Stimulated activated naive CD8-positive, alpha-beta T cell treated with anti-CD3 and anti-CD28 coated beads, Interleukin-15, amount 100 ng/mL, for 72 hours (primary cell): ENCODE results near the gene BBS1.

Experiments used
- ATAC-seq: fragments of 150-1000 bp; cut with Tn5 transposase; 2 replicates; pipeline ENCODE4 v1.10.0; 2021; ENCODE audit warnings: mild to moderate bottlenecking, moderate library complexity
- DNase-seq, 2 donors: peaks; one replicate each; pipeline ENCODE4 v3.0.0; 2021 to 2022
- H3K27ac Mint-ChIP-seq, 2 donors: one replicate each; pipeline ENCODE4 v1.8.0; 2022; ENCODE audit warnings: mild to moderate bottlenecking in 2 of 2, mixed read lengths in 2 of 2, moderate library complexity in 2 of 2
- H3K27me3 Mint-ChIP-seq: one replicate; pipeline ENCODE4 v1.8.0; 2022; ENCODE audit warnings: mixed read lengths
- H3K4me1 Mint-ChIP-seq: one replicate; pipeline ENCODE4 v1.8.0; 2022; ENCODE audit warnings: mild to moderate bottlenecking, mixed read lengths
- H3K4me3 Mint-ChIP-seq, 2 donors: one replicate each; pipeline ENCODE4 v1.8.0; 2022; ENCODE audit warnings: mild to moderate bottlenecking in 2 of 2, mixed read lengths in 2 of 2, moderate library complexity in 1 of 2
- H3K9me3 Mint-ChIP-seq, 2 donors: one replicate each; pipeline ENCODE4 v1.8.0; 2022; ENCODE audit warnings: mixed read lengths in 2 of 2

BBS1 gene

GRCh38 chr11:66473608-66474515 lies 36.6 kb upstream of the BBS1 start:
- H3K4me3 Mint-ChIP-seq: no peak overlapping the region
- DNase-seq: no peak
- no peak for ATAC-seq
- peaks cover 28% of the 10 kb centered on the region for H3K4me1 Mint-ChIP-seq
- no peaks in the 10 kb centered on the region for H3K9me3 Mint-ChIP-seq
- peak overlapping the region in 1 of 2 donors; percentile 48 for H3K27ac Mint-ChIP-seq
- H3K27me3 Mint-ChIP-seq: no peaks in the 10 kb centered on the region

- H3K27me3 Mint-ChIP-seq: no peaks in the 10 kb centered on the region
- H3K27ac Mint-ChIP-seq: no peak overlapping the region
- peaks cover 31% of the 10 kb centered on the region for H3K4me1 Mint-ChIP-seq
- no peaks in the 10 kb centered on the region for H3K9me3 Mint-ChIP-seq
- no peak for ATAC-seq
- DNase-seq: no peak
- H3K4me3 Mint-ChIP-seq: no peak overlapping the region
Measured at GRCh38 chr11:66475349-66476172, 34.9 kb upstream of the BBS1 start.

DNA sequence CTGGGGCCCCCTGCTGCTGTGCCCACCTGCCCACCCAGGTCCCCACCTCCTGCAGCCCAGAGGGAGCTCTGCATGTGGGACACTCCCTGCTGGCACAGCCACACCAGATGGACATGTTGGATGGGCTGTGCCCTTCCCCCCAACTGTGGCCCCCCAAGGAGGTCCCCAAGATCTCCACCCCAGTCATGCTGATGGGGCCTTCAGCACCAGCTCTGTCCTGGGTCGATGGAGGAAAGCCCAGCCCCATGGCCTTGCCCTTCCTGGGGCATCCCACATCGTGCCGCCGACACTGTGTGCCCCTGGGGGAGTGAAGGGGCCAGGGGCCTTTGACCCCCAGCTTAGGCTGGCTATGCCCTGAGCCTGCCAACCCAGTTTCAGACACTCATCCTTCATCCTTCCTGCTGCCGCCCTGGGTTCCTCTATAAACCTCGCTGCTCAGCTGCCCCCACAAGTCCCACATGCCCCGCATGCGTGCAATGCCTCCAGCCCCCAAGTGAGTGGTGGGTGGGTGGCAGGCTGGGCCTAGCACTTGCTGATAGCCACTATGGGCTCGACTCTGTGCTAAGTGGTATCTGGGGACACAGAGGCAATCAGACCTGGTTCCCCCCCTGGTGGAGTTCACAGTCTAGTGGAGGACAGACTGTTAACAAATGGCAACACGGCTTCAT lies 34.1 kb upstream of the BBS1 start:
- peaks cover 34% of the 10 kb centered on the region for H3K4me1 Mint-ChIP-seq
- no peaks in the 10 kb centered on the region for H3K27me3 Mint-ChIP-seq
- H3K27ac Mint-ChIP-seq: peak overlapping the region in 1 of 2 donors; percentile 28
- ATAC-seq (no peak), DNase-seq (no peak)
- H3K9me3 Mint-ChIP-seq: no peaks in the 10 kb centered on the region
- H3K4me3 Mint-ChIP-seq: no peak overlapping the region

DNA sequence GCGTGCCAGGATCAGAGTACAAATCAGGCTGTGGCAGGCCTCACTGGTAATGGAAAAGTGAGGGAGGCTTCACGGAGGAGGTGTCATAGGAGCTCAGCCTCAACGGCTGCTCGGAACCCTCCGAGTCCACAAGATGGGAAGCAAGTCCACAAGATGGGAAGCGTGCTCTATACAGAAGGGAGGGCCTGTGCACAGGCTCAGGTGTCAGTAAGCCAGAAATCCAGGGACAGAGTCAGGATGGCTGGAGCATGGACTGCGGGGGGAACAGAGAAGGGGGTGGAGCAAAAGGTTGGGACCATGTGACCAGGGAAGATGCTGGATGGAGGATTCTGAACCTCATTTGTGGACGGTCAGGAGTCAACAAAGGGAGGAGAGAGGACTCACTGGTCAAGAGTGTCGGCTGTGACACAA lies 33.6 kb upstream of the BBS1 start:
- DNase-seq: no peak
- no peaks in the 10 kb centered on the region for H3K27me3 Mint-ChIP-seq
- peak overlapping the region in 1 of 2 donors; percentile 28 for H3K27ac Mint-ChIP-seq
- no peak overlapping the region for H3K4me3 Mint-ChIP-seq
- ATAC-seq: no peak
- H3K9me3 Mint-ChIP-seq: no peaks in the 10 kb centered on the region
- H3K4me1 Mint-ChIP-seq: peaks cover 35% of the 10 kb centered on the region

GRCh38 chr11:66477263-66478201 lies 32.9 kb upstream of the BBS1 start:
- DNase-seq (no peak), ATAC-seq (no peak)
- no peaks in the 10 kb centered on the region for H3K9me3 Mint-ChIP-seq
- peaks cover 41% of the 10 kb centered on the region for H3K4me1 Mint-ChIP-seq
- H3K27me3 Mint-ChIP-seq: no peaks in the 10 kb centered on the region
- H3K4me3 Mint-ChIP-seq: peak overlapping the region in 1 of 2 donors; percentile 0
- H3K27ac Mint-ChIP-seq: peak overlapping the region in 1 of 2 donors; percentile 80

- DNase-seq (peak; percentile 40 to 41), ATAC-seq (no peak)
- Mint-ChIP-seq H3K27ac (peak overlapping the region; percentile 89 to 95), H3K4me1 (peaks cover 41% of the 10 kb centered on the region), H3K9me3 (no peaks in the 10 kb centered on the region), H3K27me3 (no peaks in the 10 kb centered on the region), H3K4me3 (peak overlapping the region; percentile 89 to 94)
Measured at GRCh38 chr11:66478729-66479393, 31.6 kb upstream of the BBS1 start.

GRCh38 chr11:66479394-66480116 lies 30.9 kb upstream of the BBS1 start:
- H3K27ac Mint-ChIP-seq: peak overlapping the region; percentile 89 to 95
- ATAC-seq: peak; percentile 1
- peak overlapping the region; percentile 89 to 94 for H3K4me3 Mint-ChIP-seq
- H3K9me3 Mint-ChIP-seq: no peaks in the 10 kb centered on the region
- H3K27me3 Mint-ChIP-seq: no peaks in the 10 kb centered on the region
- H3K4me1 Mint-ChIP-seq: peaks cover 44% of the 10 kb centered on the region
- DNase-seq: peak; percentile 12 to 24

DNA sequence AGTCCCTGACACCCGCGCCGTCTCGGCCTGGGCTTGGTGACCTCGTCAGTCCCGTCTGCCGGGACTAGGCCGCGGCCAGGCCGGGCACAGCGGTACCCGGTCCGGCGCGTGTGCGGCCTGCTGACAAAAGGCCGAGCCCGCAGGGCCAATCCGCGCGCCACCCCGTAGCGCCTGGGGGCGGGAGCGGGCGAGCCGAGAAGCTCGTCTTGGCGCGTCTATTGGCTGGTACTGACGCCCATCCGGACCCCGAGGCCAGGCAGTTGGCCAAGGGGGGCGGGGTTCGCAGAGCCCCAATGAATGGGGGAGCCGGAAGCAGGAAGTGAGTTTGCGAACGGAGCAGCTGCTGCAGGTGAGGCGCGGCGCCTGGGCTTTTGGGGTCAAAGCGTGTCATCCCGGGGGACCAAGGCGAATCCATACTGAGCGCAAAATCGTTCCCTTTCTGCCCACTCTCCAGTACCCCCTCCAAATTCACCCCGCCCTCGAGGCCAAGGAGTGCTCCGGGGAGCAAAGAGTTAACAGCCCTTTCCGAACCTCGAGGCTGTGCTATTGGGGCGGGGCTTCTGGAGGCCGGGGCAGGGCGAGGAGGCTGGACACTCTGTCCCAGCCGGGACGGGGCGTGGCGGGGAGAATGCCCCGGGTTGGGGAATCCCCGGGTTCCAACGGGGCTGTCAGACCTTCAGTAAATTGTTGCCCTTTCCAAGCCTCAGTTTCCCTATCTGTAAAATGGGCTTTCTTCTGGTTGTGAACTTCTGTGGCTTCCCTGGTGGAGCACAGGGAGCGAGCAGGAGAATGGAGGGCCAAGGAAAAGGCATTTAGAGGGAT lies 30.1 kb upstream of the BBS1 start, which contains the start of gene DPP3:
DPP3 (plus strand) TSS at position 318 of the 822 bp plus-strand sequence. CDS start 1,767 bp downstream, outside the sequence.
- ATAC-seq: peak; percentile 98
- no peaks in the 10 kb centered on the region for H3K27me3 Mint-ChIP-seq
- peak within 1 kb of the TSS; percentile 92 to 95 for H3K27ac Mint-ChIP-seq
- peaks cover 49% of the 10 kb centered on the region for H3K4me1 Mint-ChIP-seq
- H3K9me3 Mint-ChIP-seq: no peaks in the 10 kb centered on the region
- peak; percentile 96 to 98 for DNase-seq
- peak within 1 kb of the TSS; percentile 89 to 94 for H3K4me3 Mint-ChIP-seq

- H3K4me3 Mint-ChIP-seq: no peak overlapping the region
- ATAC-seq (no peak), DNase-seq (no peak)
- H3K27me3 Mint-ChIP-seq: no peaks in the 10 kb centered on the region
- peak overlapping the region in 1 of 2 donors; percentile 13 for H3K27ac Mint-ChIP-seq
- no peaks in the 10 kb centered on the region for H3K9me3 Mint-ChIP-seq
- H3K4me1 Mint-ChIP-seq: peaks cover 24% of the 10 kb centered on the region
Measured at GRCh38 chr11:66484806-66485380, 25.5 kb upstream of the BBS1 start.

DNA sequence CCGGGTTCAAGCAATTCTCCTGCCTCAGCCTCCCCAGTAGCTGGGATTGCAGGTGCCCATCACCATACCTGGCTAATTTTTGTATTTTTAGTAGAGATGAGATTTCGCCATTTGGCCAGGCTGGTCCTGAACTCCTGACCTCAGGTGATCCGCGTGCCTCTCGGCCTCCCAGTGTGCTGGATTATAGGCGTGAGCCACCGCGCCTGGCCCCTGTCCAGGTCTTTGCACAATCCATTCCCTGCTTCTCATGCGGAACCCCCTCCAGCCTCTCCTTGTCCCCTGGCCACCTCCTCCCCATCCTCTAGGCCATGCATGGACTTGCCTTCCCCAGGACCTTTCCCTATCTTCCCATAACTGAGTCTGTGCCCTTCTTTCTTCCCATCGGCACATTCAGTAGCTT lies 21.5 kb upstream of the BBS1 start:
- ATAC-seq (no peak), DNase-seq (no peak)
- Mint-ChIP-seq H3K9me3 (no peaks in the 10 kb centered on the region), H3K4me1 (peaks cover 13% of the 10 kb centered on the region), H3K27me3 (no peaks in the 10 kb centered on the region), H3K4me3 (no peak overlapping the region), H3K27ac (peak overlapping the region in 1 of 2 donors; percentile 83)

- DNase-seq (no peak), ATAC-seq (no peak)
- H3K9me3 Mint-ChIP-seq: no peaks in the 10 kb centered on the region
- H3K27me3 Mint-ChIP-seq: no peaks in the 10 kb centered on the region
- H3K4me1 Mint-ChIP-seq: peaks cover 10% of the 10 kb centered on the region
- no peak overlapping the region for H3K4me3 Mint-ChIP-seq
- H3K27ac Mint-ChIP-seq: no peak overlapping the region
Measured at GRCh38 chr11:66489636-66490035, 20.8 kb upstream of the BBS1 start.

DNA sequence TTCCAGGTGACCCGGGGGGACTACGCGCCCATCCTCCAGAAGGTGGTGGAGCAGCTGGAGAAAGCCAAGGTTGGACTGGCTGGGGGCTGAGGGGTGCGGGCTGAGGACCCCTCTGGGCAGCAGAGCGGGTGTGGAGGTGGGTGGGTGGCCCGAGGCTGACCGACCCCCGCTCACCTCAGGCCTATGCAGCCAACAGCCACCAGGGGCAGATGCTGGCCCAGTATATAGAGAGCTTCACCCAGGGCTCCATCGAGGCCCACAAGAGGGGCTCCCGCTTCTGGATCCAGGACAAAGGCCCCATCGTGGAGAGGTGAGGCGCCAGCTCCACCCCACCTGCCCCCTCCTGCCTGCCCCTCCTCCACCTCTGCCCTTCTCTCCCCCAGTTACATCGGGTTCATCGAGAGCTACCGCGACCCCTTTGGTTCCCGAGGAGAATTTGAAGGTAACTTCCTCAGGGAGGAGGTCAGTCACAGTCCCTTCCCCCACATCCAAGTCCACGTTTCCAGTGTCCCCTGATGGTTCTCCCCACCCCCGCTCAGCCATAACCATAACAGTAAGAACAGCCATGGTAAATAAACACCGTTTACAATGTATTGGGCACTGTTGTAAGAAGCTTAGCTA lies 19.0 kb upstream of the BBS1 start:
- DNase-seq (no peak), ATAC-seq (peak; percentile 61)
- no peaks in the 10 kb centered on the region for H3K27me3 Mint-ChIP-seq
- H3K27ac Mint-ChIP-seq: no peak overlapping the region
- H3K4me1 Mint-ChIP-seq: peaks cover 6% of the 10 kb centered on the region
- no peaks in the 10 kb centered on the region for H3K9me3 Mint-ChIP-seq
- H3K4me3 Mint-ChIP-seq: no peak overlapping the region
